ENCODE data around the gene EXOSC5. TPM values are rescaled to one million over a fixed set of nuclear protein-coding genes. Genes with fewer than 3 reads are reported as not detected.
A peak's percentile ranks its signal among the peaks of the same experiment; 100 is the strongest.

EXOSC5 gene
- total and polyA plus RNA-seq, 2 of the 13 experiments (the other 11 are each of a cell fraction or from before 2014, with no cell fraction given) = 24.1 to 26.5 TPM

- no peak for TF ChIP-seq ZNF225 (CRISPR knock-in tag; IDR thresholded peaks at IDR 0.05)
- TF ChIP-seq EED (CRISPR knock-in tag; IDR thresholded peaks at IDR 0.05) = no peak
- TF ChIP-seq SP1 (IDR thresholded peaks at IDR 0.05) = no peak
- peak; percentile 79; the same call in 1 of the 2 replicates for TF ChIP-seq SP1 (CRISPR knock-in tag; IDR thresholded peaks at IDR 0.05)
- peak; percentile 16 for TF ChIP-seq FOSL2 (CRISPR knock-in tag; IDR thresholded peaks at IDR 0.05)
- no peak for TF ChIP-seq SRF (IDR thresholded peaks at IDR 0.05; ENCODE audit: low read depth, low read length)
- peak; percentile 77 for TF ChIP-seq CREM (IDR thresholded peaks at IDR 0.05)
- no peak for TF ChIP-seq CREM (CRISPR knock-in tag; IDR thresholded peaks at IDR 0.05)
- TF ChIP-seq HOXA3 (CRISPR knock-in tag; IDR thresholded peaks at IDR 0.05) = peak; percentile 85
- TF ChIP-seq KLF12 (CRISPR knock-in tag; IDR thresholded peaks at IDR 0.05; ENCODE audit: borderline replicate concordance) = no peak; the same call in 1 of the 2 replicates
- peak; percentile 55 for TF ChIP-seq GABPA (IDR thresholded peaks at IDR 0.05; ENCODE audit: low read depth, low read length)
- peak; percentile 93 for TF ChIP-seq GABPA (CRISPR knock-in tag; IDR thresholded peaks at IDR 0.05; ENCODE audit: low read depth)
- no peak for TF ChIP-seq ZNF234 (CRISPR knock-in tag; conservative IDR thresholded peaks at IDR 0.05)
- no peak for TF ChIP-seq ZNF569 (CRISPR knock-in tag; IDR thresholded peaks at IDR 0.05; ENCODE audit: borderline replicate concordance)
- TF ChIP-seq ZNF543 (CRISPR knock-in tag; IDR thresholded peaks at IDR 0.05) = no peak
- TF ChIP-seq AHR (CRISPR knock-in tag; IDR thresholded peaks at IDR 0.05) = peak; percentile 78
- TF ChIP-seq THAP11 (CRISPR knock-in tag; IDR thresholded peaks at IDR 0.05) = peak; percentile 88
- TF ChIP-seq HMGXB4 (CRISPR knock-in tag; IDR thresholded peaks at IDR 0.05; ENCODE audit: borderline replicate concordance in 1 of 2, low read depth in 1 of 2) = peak; percentile 63 to 82; a peak in 3 of 4 replicates
- TF ChIP-seq POLR2A (IDR thresholded peaks at IDR 0.05; ENCODE audit: insufficient read depth in 1 of 2, low read depth in 2 of 2, low read length in 2 of 2) = peak; percentile 84 to 91
- TF ChIP-seq MAX (IDR thresholded peaks at IDR 0.05) = peak; percentile 67; the same call in 1 of the 2 replicates
- TF ChIP-seq ZKSCAN8 (CRISPR knock-in tag; IDR thresholded peaks at IDR 0.05; ENCODE audit: borderline replicate concordance) = peak; percentile 42; the same call in 1 of the 2 replicates
- no peak for TF ChIP-seq XBP1 (CRISPR knock-in tag; IDR thresholded peaks at IDR 0.05)
- no peak; the same call in 1 of the 2 replicates for TF ChIP-seq GATAD2A (CRISPR knock-in tag; IDR thresholded peaks at IDR 0.05)
- TF ChIP-seq RARA (CRISPR knock-in tag; IDR thresholded peaks at IDR 0.05) = no peak
- TF ChIP-seq TCF7 (IDR thresholded peaks at IDR 0.05; ENCODE audit: low read depth) = no peak
- peak; percentile 82; the same call in 1 of the 2 replicates for TF ChIP-seq ZNF337 (CRISPR knock-in tag; IDR thresholded peaks at IDR 0.05; ENCODE audit: borderline replicate concordance, low read depth)
- no peak for TF ChIP-seq ATF4 (CRISPR knock-in tag; IDR thresholded peaks at IDR 0.05)
- peak; percentile 95 for TF ChIP-seq ASH2L (IDR thresholded peaks at IDR 0.05; ENCODE audit: insufficient read length, low read depth, low read length)
- no peak for TF ChIP-seq ZNF660 (CRISPR knock-in tag; IDR thresholded peaks at IDR 0.05; ENCODE audit: borderline replicate concordance, low read depth)
- TF ChIP-seq BRF2 (CRISPR knock-in tag; IDR thresholded peaks at IDR 0.05) = no peak
Measured at GRCh38 chr19:41439441-41440222, 42.5 kb upstream of the EXOSC5 start, which contains the start of gene DMAC2 (continued).
